Measurements from ENCODE around the gene ASB12. TPM values are rescaled to one million over a fixed set of nuclear protein-coding genes. Genes with fewer than 3 reads are reported as not detected.

The ASB12 gene
- polyA plus RNA-seq, 3 donors from 2014 or later, result 0.37 to 3.9 TPM; not detected in 1

- H3K4me1 Mint-ChIP-seq, result no peaks in the 10 kb centered on the region
- H3K27ac Mint-ChIP-seq, result no peak overlapping the region
- H3K27me3 Mint-ChIP-seq (ENCODE audit: low read depth in 3 of 3), result peaks cover 0 to 2% (median 2%) of the 10 kb centered on the region in 3 donors
- DNase-seq, result no peak
- no peak overlapping the region for H3K4me3 Mint-ChIP-seq
- H3K9me3 Mint-ChIP-seq, result no peaks in the 10 kb centered on the region
- H3K36me3 Mint-ChIP-seq, result peaks cover 5 to 7% (median 6%) of the 10 kb centered on the region in 3 donors
These were observed 33.8 kb downstream of the ASB12 start for GRCh38 chrX:64196606-64197005.

- peaks cover 5 to 11% (median 7%) of the 10 kb centered on the region in 3 donors for H3K36me3 Mint-ChIP-seq
- H3K4me1 Mint-ChIP-seq, result no peaks in the 10 kb centered on the region
- no peak overlapping the region for H3K4me3 Mint-ChIP-seq
- no peak overlapping the region for H3K27ac Mint-ChIP-seq
- no peak for DNase-seq
- peaks cover 0 to 2% (median 2%) of the 10 kb centered on the region in 3 donors for H3K27me3 Mint-ChIP-seq (ENCODE audit: low read depth in 3 of 3)
- H3K9me3 Mint-ChIP-seq, result no peaks in the 10 kb centered on the region
These were observed 34.5 kb downstream of the ASB12 start for GRCh38 chrX:64195862-64196261.

- H3K27me3 Mint-ChIP-seq (ENCODE audit: low read depth in 3 of 3), result peaks cover 0 to 2% (median 0%) of the 10 kb centered on the region in 3 donors
- peaks cover 5 to 12% (median 7%) of the 10 kb centered on the region in 3 donors for H3K36me3 Mint-ChIP-seq
- DNase-seq, result no peak
- no peak overlapping the region for H3K27ac Mint-ChIP-seq
- H3K4me1 Mint-ChIP-seq, result no peaks in the 10 kb centered on the region
- no peaks in the 10 kb centered on the region for H3K9me3 Mint-ChIP-seq
- H3K4me3 Mint-ChIP-seq, result no peak overlapping the region
These were observed 37.7 kb downstream of the ASB12 start for GRCh38 chrX:64192673-64193072.

- no peak overlapping the region for H3K4me3 Mint-ChIP-seq
- no peaks in the 10 kb centered on the region for H3K4me1 Mint-ChIP-seq
- peaks cover 5 to 12% (median 7%) of the 10 kb centered on the region in 3 donors for H3K36me3 Mint-ChIP-seq
- no peak overlapping the region for H3K27ac Mint-ChIP-seq
- H3K27me3 Mint-ChIP-seq (ENCODE audit: low read depth in 3 of 3), result peaks cover 0 to 2% (median 0%) of the 10 kb centered on the region in 3 donors
- no peaks in the 10 kb centered on the region for H3K9me3 Mint-ChIP-seq
- no peak for DNase-seq
These were observed 38.4 kb downstream of the ASB12 start for GRCh38 chrX:64192040-64192439.

- H3K4me3 Mint-ChIP-seq, result no peak overlapping the region
- H3K36me3 Mint-ChIP-seq, result peaks cover 5 to 12% (median 7%) of the 10 kb centered on the region in 3 donors
- H3K9me3 Mint-ChIP-seq, result no peaks in the 10 kb centered on the region
- DNase-seq, result no peak
- peaks cover 0 to 2% (median 0%) of the 10 kb centered on the region in 3 donors for H3K27me3 Mint-ChIP-seq (ENCODE audit: low read depth in 3 of 3)
- no peak overlapping the region for H3K27ac Mint-ChIP-seq
- H3K4me1 Mint-ChIP-seq, result no peaks in the 10 kb centered on the region
These were observed 39.0 kb downstream of the ASB12 start for GRCh38 chrX:64191281-64192010.

GRCh38 chrX:64190136-64190740 lies 40.2 kb downstream of the ASB12 start:
- H3K4me3 Mint-ChIP-seq, result no peak overlapping the region
- peaks cover 0 to 6% (median 3%) of the 10 kb centered on the region in 3 donors for H3K27me3 Mint-ChIP-seq (ENCODE audit: low read depth in 3 of 3)

GRCh38 chrX:64188901-64189300 lies 41.5 kb downstream of the ASB12 start:
- Mint-ChIP-seq H3K9me3 (no peaks in the 10 kb centered on the region), H3K4me1 (no peaks in the 10 kb centered on the region), H3K36me3 (peaks cover 5 to 12% (median 7%) of the 10 kb centered on the region in 3 donors), H3K4me3 (no peak overlapping the region), H3K27me3 (ENCODE audit: low read depth in 3 of 3) (peaks cover 0 to 6% (median 3%) of the 10 kb centered on the region in 3 donors), H3K27ac (no peak overlapping the region)
- DNase-seq, result no peak

More at GRCh38 chrX:64190136-64190740, 40.2 kb downstream of the ASB12 start:
- H3K9me3 Mint-ChIP-seq, result no peaks in the 10 kb centered on the region
- no peak overlapping the region for H3K27ac Mint-ChIP-seq
- H3K4me1 Mint-ChIP-seq, result no peaks in the 10 kb centered on the region
- peaks cover 5 to 12% (median 7%) of the 10 kb centered on the region in 3 donors for H3K36me3 Mint-ChIP-seq
- DNase-seq, result no peak

GRCh38 chrX:64187762-64188150 lies 42.7 kb downstream of the ASB12 start:
- H3K4me1 Mint-ChIP-seq, result no peaks in the 10 kb centered on the region
- H3K36me3 Mint-ChIP-seq, result peaks cover 5 to 12% (median 7%) of the 10 kb centered on the region in 3 donors
- peaks cover 0 to 6% (median 3%) of the 10 kb centered on the region in 3 donors for H3K27me3 Mint-ChIP-seq (ENCODE audit: low read depth in 3 of 3)
- H3K27ac Mint-ChIP-seq, result no peak overlapping the region
- H3K4me3 Mint-ChIP-seq, result no peak overlapping the region
- DNase-seq, result no peak
- no peaks in the 10 kb centered on the region for H3K9me3 Mint-ChIP-seq

- DNase-seq, result no peak
- Mint-ChIP-seq H3K36me3 (peaks cover 5 to 11% (median 7%) of the 10 kb centered on the region in 3 donors), H3K4me3 (no peak overlapping the region), H3K9me3 (no peaks in the 10 kb centered on the region), H3K27me3 (ENCODE audit: low read depth in 3 of 3) (peaks cover 0 to 6% (median 3%) of the 10 kb centered on the region in 3 donors), H3K4me1 (no peaks in the 10 kb centered on the region), H3K27ac (no peak overlapping the region)
These were observed 43.2 kb downstream of the ASB12 start for GRCh38 chrX:64186974-64187761.

- Mint-ChIP-seq H3K4me3 (no peak overlapping the region), H3K27me3 (ENCODE audit: low read depth in 3 of 3) (peaks cover 0 to 6% (median 2%) of the 10 kb centered on the region in 3 donors), H3K27ac (no peak overlapping the region), H3K9me3 (no peaks in the 10 kb centered on the region), H3K36me3 (no peaks in the 10 kb centered on the region), H3K4me1 (no peaks in the 10 kb centered on the region)
- no peak for DNase-seq
These were observed 46.0 kb downstream of the ASB12 start for GRCh38 chrX:64184396-64184795.

GRCh38 chrX:64182208-64182607 lies 48.2 kb downstream of the ASB12 start:
- peaks cover 0 to 6% (median 2%) of the 10 kb centered on the region in 3 donors for H3K27me3 Mint-ChIP-seq (ENCODE audit: low read depth in 3 of 3)
- H3K36me3 Mint-ChIP-seq, result no peaks in the 10 kb centered on the region
- no peaks in the 10 kb centered on the region for H3K4me1 Mint-ChIP-seq
- H3K9me3 Mint-ChIP-seq, result no peaks in the 10 kb centered on the region
- DNase-seq, result no peak
- no peak overlapping the region for H3K27ac Mint-ChIP-seq
- H3K4me3 Mint-ChIP-seq, result no peak overlapping the region

GRCh38 chrX:64176876-64177275 lies 53.5 kb downstream of the ASB12 start:
- no peak overlapping the region for H3K4me3 Mint-ChIP-seq
- no peaks in the 10 kb centered on the region for H3K4me1 Mint-ChIP-seq
- H3K27me3 Mint-ChIP-seq (ENCODE audit: low read depth in 3 of 3), result peaks cover 0 to 5% (median 2%) of the 10 kb centered on the region in 3 donors
- no peak for DNase-seq
- H3K36me3 Mint-ChIP-seq, result no peaks in the 10 kb centered on the region
- no peaks in the 10 kb centered on the region for H3K9me3 Mint-ChIP-seq
- H3K27ac Mint-ChIP-seq, result no peak overlapping the region
